GM20431 (cell line): ENCODE results near the gene CD200.
"Not testable (repeated sequence)": the region's sequence is repeated elsewhere in the genome, so short reads cannot be mapped to it uniquely, and the experiment has no call there.

Experiments used
- in situ Hi-C: fragments of 300-500 bp; cut with MseI, MboI; formaldehyde crosslinking; loops from one replicate; pipeline ENCODE4 v1.15.0; 2020; ENCODE audit warnings: low sequenced_read_pairs; ENCODE audit not compliant: unreplicated experiment

CD200 gene

GRCh38 chr3:112381673-112382542, 49.0 kb downstream of the CD200 start:
- in situ Hi-C loops = no loop called here

- in situ Hi-C loops = no loop called here
These were observed 49.7 kb downstream of the CD200 start for GRCh38 chr3:112382543-112383160.

DNA sequence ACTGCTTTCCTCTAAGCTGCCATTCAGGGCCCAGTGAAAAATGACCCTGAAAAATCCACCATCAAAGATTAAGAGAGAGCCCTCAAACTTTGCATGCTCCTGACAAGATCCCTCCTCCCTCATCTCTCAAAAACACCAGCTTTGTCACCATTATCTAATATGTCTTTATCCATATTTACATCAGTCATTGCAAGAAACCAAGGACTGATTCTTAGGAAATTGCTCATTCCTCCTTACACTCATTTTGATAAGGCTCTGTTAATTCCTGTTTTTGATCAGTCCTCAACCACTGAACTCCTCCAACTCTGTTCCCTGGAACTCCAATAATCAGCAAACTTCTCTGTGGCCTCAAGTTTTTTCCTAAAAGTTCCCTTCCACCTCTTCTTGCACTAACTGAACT, 51.8 kb downstream of the CD200 start:
- in situ Hi-C loops = no loop called here

GRCh38 chr3:112388972-112389371, 56.0 kb downstream of the CD200 start:
- in situ Hi-C loops = no loop called here

DNA sequence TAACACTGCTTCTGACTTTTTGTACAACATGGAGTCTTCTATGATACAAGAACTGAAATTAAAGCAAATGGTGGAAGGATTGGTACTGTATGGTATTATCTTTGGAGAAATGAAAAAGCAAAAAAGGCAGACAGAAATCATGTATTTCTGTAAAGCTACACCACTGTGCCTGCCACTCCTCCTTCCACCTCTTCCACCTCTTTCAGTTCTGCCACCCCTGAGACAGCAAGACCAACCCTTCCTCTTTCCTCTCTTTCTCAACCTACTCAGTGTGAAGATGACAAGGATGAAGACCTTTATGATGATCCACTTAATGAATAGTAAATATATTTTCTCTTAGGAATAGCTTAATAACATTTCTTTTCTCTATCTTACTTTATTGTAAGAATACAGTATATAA, 57.0 kb downstream of the CD200 start:
- in situ Hi-C loops = no loop called here

DNA sequence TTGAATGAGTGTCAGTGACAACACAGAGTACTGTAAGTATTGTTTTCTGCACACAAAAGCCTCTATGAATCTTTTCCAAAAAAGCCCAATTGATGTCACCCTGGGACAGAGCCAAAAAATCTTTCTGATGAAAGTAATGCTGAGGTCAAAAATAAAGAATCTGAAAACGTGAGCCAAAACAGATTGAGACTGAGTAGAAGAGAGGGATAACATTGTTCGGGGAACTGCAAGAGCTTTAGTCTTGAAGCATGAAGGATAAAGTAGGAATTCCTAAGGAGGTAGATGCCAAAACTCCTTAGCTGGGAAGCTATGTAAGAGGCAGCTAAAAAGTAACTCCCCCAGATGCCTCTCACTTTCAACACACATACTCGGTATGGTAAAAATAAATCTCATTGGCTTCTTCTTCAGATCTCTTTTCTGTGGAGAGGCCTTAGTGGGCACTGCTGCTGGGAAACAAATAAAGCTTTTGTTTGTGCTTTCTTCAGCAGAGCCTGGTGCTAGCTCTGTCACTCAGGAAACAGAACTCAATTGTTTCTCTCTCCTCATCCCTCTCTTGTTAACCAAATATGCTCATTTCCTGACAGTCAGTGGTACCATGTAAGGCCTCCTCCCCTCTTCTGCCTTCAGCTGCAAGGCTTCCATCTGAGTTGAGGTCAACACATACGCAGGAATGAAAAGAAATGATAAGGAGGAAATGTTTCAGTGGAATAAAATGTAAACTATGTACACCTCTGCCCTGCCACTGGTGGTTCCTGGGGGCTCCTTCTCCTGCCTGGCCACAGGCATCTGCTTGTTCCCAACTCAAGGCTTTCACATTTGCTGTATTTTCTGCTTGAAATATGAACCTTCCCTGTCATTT, 58.1 kb downstream of the CD200 start:
- in situ Hi-C loops = no loop called here

DNA sequence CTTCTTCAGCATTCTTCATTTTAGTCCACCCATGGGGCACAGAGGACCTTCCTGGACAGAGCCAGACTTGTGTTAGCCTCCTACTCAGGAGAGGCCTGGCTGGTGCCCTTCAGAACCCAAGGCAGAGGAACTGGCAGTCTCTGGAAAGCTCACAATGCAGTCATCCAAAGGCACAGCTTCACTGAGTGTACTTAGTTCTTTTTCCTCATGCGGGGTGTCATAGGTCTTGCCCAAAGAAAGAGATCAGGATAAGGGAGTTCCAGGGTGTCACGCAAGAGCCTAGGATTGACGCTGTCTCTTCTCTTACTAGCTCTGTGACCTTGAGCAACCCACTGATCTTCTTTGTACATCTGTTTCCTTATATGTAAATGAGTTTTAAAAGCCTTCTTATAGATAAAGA, 58.7 kb downstream of the CD200 start:
- in situ Hi-C loops = no loop called here

- in situ Hi-C loops = no loop called here
These were observed 59.7 kb downstream of the CD200 start for GRCh38 chr3:112392393-112393359.

- in situ Hi-C loops = no loop called here
These were observed 60.4 kb downstream of the CD200 start for GRCh38 chr3:112393360-112393728.

GRCh38 chr3:112394003-112394640, 61.2 kb downstream of the CD200 start:
- in situ Hi-C loops = no loop called here

DNA sequence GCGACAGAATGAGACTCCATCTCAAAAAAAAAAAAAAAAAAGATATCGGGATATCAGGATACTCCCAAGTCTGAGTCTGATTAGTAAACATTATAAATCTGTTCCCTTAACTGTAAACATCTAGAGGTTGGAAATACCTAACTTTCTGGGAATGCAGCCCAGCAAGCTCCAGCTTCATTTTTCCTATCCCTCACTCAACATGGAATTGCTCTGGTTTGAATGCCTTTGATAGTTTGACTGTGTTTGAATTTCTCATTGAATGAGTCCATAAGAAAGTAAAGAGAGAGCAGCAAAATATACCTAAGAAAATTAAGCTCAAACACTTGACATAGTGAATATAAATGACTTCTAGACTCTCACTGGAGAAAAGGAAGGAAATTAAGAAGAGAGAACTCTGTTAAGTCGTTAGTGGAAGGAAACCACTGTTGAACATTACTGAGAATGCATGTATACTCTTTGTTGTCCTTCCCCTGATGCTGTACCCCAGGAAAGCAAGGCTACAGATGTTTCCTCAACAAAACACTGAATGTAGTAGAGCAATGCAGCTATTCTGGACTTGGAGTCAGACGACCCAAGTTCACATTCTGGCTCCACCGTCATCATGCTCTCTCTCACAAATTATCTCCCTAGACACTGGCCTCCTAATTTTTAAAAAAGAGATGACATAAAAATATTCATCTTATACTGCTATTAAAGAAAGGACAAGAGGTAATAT, 62.4 kb downstream of the CD200 start:
- in situ Hi-C loops = no loop called here

DNA sequence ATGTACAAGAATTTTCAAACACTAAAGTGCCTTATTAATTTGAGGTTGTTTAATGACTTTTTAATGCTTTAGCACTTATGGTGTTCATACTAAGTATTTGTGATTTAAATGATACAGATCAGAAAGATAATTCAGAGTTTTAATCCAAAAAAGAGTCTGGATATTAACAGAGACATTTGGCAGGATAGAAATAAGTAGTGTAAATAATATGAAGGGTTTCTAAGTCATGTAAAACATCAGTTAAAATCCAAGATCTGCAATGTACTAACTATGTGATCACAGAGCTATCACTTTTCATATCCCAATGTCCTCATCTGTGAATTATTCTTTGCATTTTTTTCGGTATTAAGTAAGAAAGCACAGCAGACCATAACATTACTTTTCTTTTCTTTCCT, 62.9 kb downstream of the CD200 start:
- in situ Hi-C loops = no loop called here

GRCh38 chr3:112397556-112397955, 64.6 kb downstream of the CD200 start:
- in situ Hi-C loops = no loop called here

- in situ Hi-C loops = no loop called here
These were observed 66.1 kb downstream of the CD200 start for GRCh38 chr3:112399064-112399463.

DNA sequence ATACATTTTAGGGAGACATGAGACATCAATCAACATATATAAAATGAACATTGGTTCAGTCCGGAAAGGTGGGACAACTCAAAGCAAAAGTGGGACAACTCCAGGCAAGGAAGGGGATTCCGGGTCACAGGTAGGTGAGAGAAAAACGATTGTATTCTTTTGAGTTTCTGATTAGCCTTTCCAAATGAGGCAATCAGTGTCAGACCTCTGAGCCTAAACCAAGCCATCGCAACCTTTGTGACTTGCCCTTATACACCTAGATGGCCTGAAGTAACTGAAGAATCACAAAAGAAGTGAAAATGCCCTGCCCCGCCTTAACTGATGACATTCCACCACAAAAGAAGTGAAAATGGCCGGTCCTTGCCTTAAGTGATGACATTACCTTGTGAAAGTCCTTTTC, 66.6 kb downstream of the CD200 start:
- in situ Hi-C loops = not testable (repeated sequence)

GRCh38 chr3:112400317-112400716, 67.4 kb downstream of the CD200 start:
- in situ Hi-C loops = not testable (repeated sequence)

- in situ Hi-C loops = no loop called here
These were observed 68.7 kb downstream of the CD200 start for GRCh38 chr3:112401617-112402016.

DNA sequence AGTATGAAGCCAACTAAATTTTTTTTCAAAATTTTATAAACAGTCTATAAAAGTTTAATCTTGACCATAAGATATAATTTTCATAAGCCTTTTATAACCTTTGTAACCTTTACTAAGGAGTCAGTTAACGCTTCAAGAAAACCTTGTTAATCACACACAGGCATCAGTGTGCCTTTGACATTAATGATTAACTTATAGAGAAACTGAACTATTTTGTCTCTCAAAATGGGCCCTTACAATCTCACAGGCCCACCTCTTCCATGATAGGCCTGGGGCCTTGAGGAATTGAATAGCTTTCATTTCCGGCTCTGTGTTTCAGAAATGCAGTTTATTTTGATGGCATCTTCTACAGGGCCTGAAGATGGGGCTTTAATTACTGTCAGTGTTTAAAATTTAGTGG, 70.1 kb downstream of the CD200 start:
- in situ Hi-C loops = no loop called here
